ENCODE data around the gene CAMTA1. TPM values are rescaled to one million over a fixed set of nuclear protein-coding genes. Genes with fewer than 3 reads are reported as not detected.

CAMTA1 gene
- total and polyA plus RNA-seq, 8 donors = 42.8 to 213 (median 118) TPM

GRCh38 chr1:7454052-7454815, 669.0 kb downstream of the CAMTA1 start:
- no peaks in the 10 kb centered on the region for H3K27me3 ChIP-seq
- WGBS, 5 donors = 47 to 58% (median 54%) methylated on average over 19 of the region's 19 CpGs
- H3K4me1 ChIP-seq = peaks cover 0 to 27% (median 9%) of the 10 kb centered on the region in 4 donors
- H3K27ac ChIP-seq = no peak overlapping the region
- H3K9me3 ChIP-seq = no peaks in the 10 kb centered on the region
- TF ChIP-seq POLR2A (IDR thresholded peaks at IDR 0.05) (no peak), CTCF (IDR thresholded peaks at IDR 0.05) (peak in 4 of 7 experiments; percentile 11 to 40 (median 30))
- H3K36me3 ChIP-seq = no peaks in the 10 kb centered on the region
- intact Hi-C loops (cut with DNase I; ENCODE audit: low total_unique reads) = loop anchor here (5.0 kb wide), 1 partner anchor 188 kb away; no protein-coding TSS in a partner anchor
- H3K4me3 ChIP-seq = no peak overlapping the region
- DNase-seq = peak; percentile 47 to 49

- TF ChIP-seq POLR2AphosphoS5 (IDR thresholded peaks at IDR 0.05) = no peak
- no peak for TF ChIP-seq CTCF (IDR thresholded peaks at IDR 0.05)
- TF ChIP-seq POLR2A (IDR thresholded peaks at IDR 0.05) = no peak
- TF ChIP-seq EP300 (IDR thresholded peaks at IDR 0.05) = no peak
- DNase-seq = peak in 1 of 2 donors; percentile 60
- peaks cover 0 to 27% (median 9%) of the 10 kb centered on the region in 4 donors for H3K4me1 ChIP-seq
- no peak overlapping the region for H3K4me3 ChIP-seq
- H3K9me3 ChIP-seq = no peaks in the 10 kb centered on the region
- no peaks in the 10 kb centered on the region for H3K36me3 ChIP-seq
- no peaks in the 10 kb centered on the region for H3K27me3 ChIP-seq
- 63 to 85% (median 73%) methylated on average over 21 to 30 of the region's 30 CpGs for WGBS, 5 donors
- H3K27ac ChIP-seq = no peak overlapping the region
- intact Hi-C loops (cut with DNase I; ENCODE audit: low total_unique reads) = loop anchor here (5.0 kb wide), 1 partner anchor 187 kb away; no protein-coding TSS in a partner anchor
Measured at GRCh38 chr1:7454895-7455784, 669.9 kb downstream of the CAMTA1 start.

- TF ChIP-seq POLR2AphosphoS5 (IDR thresholded peaks at IDR 0.05) (no peak), CTCF (IDR thresholded peaks at IDR 0.05) (no peak), POLR2A (IDR thresholded peaks at IDR 0.05) (no peak), EP300 (IDR thresholded peaks at IDR 0.05) (no peak)
- intact Hi-C loops (cut with DNase I; ENCODE audit: low total_unique reads) = no loop called here
- peaks cover 0 to 27% (median 9%) of the 10 kb centered on the region in 4 donors for H3K4me1 ChIP-seq
- DNase-seq = no peak
- no peaks in the 10 kb centered on the region for H3K9me3 ChIP-seq
- H3K27me3 ChIP-seq = no peaks in the 10 kb centered on the region
- no peak overlapping the region for H3K27ac ChIP-seq
- no peak overlapping the region for H3K4me3 ChIP-seq
- no peaks in the 10 kb centered on the region for H3K36me3 ChIP-seq
- 71 to 82% (median 81%) methylated on average over 7 to 15 of the region's 15 CpGs for WGBS, 5 donors
Measured at GRCh38 chr1:7455796-7456721, 670.8 kb downstream of the CAMTA1 start.

All from stomach (tissue), 9 donors.